ENCODE measurements around the gene LEPROT.
"Not testable (repeated sequence)": the region's sequence is repeated elsewhere in the genome, so short reads cannot be mapped to it uniquely, and the experiment has no call there.

The LEPROT gene

GRCh38 chr1:65440322-65440900, 19.9 kb downstream of the LEPROT start:
- Mint-ChIP-seq H3K4me3 (no peak overlapping the region), H3K36me3 (ENCODE audit: low read depth) (no peaks in the 10 kb centered on the region), H3K27ac (no peak overlapping the region), H3K9me3 (no peaks in the 10 kb centered on the region), H3K27me3 (no peaks in the 10 kb centered on the region), H3K4me1 (no peaks in the 10 kb centered on the region)
- DNase-seq (no peak), ATAC-seq (no peak)

- no peaks in the 10 kb centered on the region for H3K9me3 Mint-ChIP-seq
- ATAC-seq (no peak), DNase-seq (no peak)
- H3K27me3 Mint-ChIP-seq: no peaks in the 10 kb centered on the region
- no peaks in the 10 kb centered on the region for H3K4me1 Mint-ChIP-seq
- H3K27ac Mint-ChIP-seq: no peak overlapping the region
- no peak overlapping the region for H3K4me3 Mint-ChIP-seq
- no peaks in the 10 kb centered on the region for H3K36me3 Mint-ChIP-seq (ENCODE audit: low read depth)
Measured at GRCh38 chr1:65440915-65441314, 20.4 kb downstream of the LEPROT start.

- H3K4me1 Mint-ChIP-seq: no peaks in the 10 kb centered on the region
- no peak overlapping the region for H3K27ac Mint-ChIP-seq
- H3K9me3 Mint-ChIP-seq: no peaks in the 10 kb centered on the region
- no peaks in the 10 kb centered on the region for H3K27me3 Mint-ChIP-seq
- no peak overlapping the region for H3K4me3 Mint-ChIP-seq
- no peak for DNase-seq
- H3K36me3 Mint-ChIP-seq (ENCODE audit: low read depth): no peaks in the 10 kb centered on the region
- ATAC-seq: no peak
Measured at GRCh38 chr1:65441464-65441863, 21.0 kb downstream of the LEPROT start.

DNA sequence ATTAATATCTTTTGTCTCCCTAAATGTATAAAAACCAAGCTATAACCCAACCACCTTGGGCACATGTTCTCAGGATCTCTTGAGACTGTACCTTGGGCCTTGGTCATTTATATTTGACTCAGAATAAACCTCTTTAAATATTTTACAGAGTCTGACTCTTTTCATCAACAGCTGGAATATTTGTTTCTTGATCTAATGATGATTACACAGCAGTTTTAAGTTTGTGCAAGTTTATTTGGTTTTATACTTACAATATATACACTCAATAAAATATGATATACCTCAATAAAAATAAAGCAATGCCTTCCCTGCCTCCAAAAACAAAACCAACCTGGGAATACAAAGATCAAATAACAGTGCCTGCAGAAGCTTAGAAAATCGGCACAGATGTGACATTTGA, 22.0 kb downstream of the LEPROT start:
- Mint-ChIP-seq H3K4me3 (no peak overlapping the region), H3K36me3 (ENCODE audit: low read depth) (no peaks in the 10 kb centered on the region), H3K27me3 (no peaks in the 10 kb centered on the region), H3K27ac (no peak overlapping the region), H3K4me1 (no peaks in the 10 kb centered on the region), H3K9me3 (no peaks in the 10 kb centered on the region)
- ATAC-seq (no peak), DNase-seq (no peak)

GRCh38 chr1:65443647-65444046, 23.2 kb downstream of the LEPROT start:
- ATAC-seq (no peak), DNase-seq (no peak)
- Mint-ChIP-seq H3K4me1 (no peaks in the 10 kb centered on the region), H3K36me3 (ENCODE audit: low read depth) (no peaks in the 10 kb centered on the region), H3K9me3 (no peaks in the 10 kb centered on the region), H3K27me3 (no peaks in the 10 kb centered on the region), H3K4me3 (no peak overlapping the region), H3K27ac (no peak overlapping the region)

DNA sequence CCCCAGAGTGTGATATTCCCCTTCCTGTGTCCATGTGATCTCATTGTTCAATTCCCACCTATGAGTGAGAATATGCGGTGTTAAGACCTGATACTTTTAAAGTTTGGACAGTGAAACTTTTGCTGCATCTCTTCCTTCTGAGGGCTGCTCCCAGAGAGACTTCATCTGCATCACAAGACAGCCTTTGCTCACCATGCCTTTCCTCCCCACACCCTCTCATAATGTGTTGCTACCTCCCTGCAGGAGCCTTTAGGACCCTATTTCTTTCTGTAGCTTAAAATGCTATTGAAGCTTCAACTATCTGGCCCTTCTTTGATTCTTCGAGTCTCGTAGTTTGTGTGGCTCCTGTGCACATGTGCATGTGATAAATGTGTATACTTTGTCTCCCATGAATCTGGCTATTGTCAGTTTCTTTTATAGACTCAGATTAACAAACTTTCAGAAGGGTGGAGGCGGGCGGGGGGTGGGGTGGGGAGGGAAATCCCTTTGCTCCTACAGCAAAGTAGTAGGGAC, 23.7 kb downstream of the LEPROT start:
- H3K27ac Mint-ChIP-seq: no peak overlapping the region

GRCh38 chr1:65445837-65446236, 25.4 kb downstream of the LEPROT start:
- H3K9me3 Mint-ChIP-seq: no peaks in the 10 kb centered on the region
- H3K4me3 Mint-ChIP-seq: no peak overlapping the region
- ATAC-seq (no peak), DNase-seq (no peak)
- no peaks in the 10 kb centered on the region for H3K4me1 Mint-ChIP-seq
- H3K36me3 Mint-ChIP-seq (ENCODE audit: low read depth): no peaks in the 10 kb centered on the region
- no peaks in the 10 kb centered on the region for H3K27me3 Mint-ChIP-seq
- no peak overlapping the region for H3K27ac Mint-ChIP-seq

More for the DNA sequence above, 23.7 kb downstream of the LEPROT start:
- Mint-ChIP-seq H3K4me3 (no peak overlapping the region), H3K4me1 (no peaks in the 10 kb centered on the region), H3K9me3 (no peaks in the 10 kb centered on the region), H3K36me3 (ENCODE audit: low read depth) (no peaks in the 10 kb centered on the region), H3K27me3 (no peaks in the 10 kb centered on the region)
- DNase-seq: no peak
- no peak for ATAC-seq

GRCh38 chr1:65449214-65449823, 28.9 kb downstream of the LEPROT start:
- Mint-ChIP-seq H3K27ac (no peak overlapping the region), H3K4me1 (no peaks in the 10 kb centered on the region), H3K4me3 (no peak overlapping the region), H3K36me3 (ENCODE audit: low read depth) (no peaks in the 10 kb centered on the region), H3K27me3 (no peaks in the 10 kb centered on the region), H3K9me3 (no peaks in the 10 kb centered on the region)
- ATAC-seq (no peak), DNase-seq (no peak)

- not testable (repeated sequence) for H3K4me3 Mint-ChIP-seq; ATAC-seq; H3K27me3 Mint-ChIP-seq; DNase-seq; H3K36me3 Mint-ChIP-seq (ENCODE audit: low read depth); H3K27ac Mint-ChIP-seq
- Mint-ChIP-seq H3K9me3 (peaks cover 15% of the 10 kb centered on the region), H3K4me1 (peaks cover 10% of the 10 kb centered on the region)
Measured at GRCh38 chr1:65455678-65456077, 35.2 kb downstream of the LEPROT start.

DNA sequence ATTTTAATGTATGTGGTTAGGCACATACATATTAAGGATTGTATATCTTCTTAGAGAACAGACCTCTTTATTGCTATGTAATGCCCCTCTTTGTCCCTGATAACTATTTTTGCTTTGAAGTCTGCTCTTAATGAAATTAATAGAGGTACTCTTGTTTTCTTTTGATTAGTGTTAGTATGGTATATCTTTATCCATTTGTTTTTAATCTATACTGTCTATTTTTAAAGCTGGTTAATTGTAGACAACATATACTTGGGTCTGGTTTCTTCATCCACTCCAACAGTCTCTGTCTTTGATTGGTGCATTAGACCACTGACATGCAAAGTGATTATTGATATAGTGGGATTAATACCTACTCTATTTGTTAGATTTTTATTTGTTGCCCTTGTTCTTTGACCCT, 36.0 kb downstream of the LEPROT start:
- Mint-ChIP-seq H3K36me3 (ENCODE audit: low read depth) (peaks cover 4% of the 10 kb centered on the region), H3K4me1 (peaks cover 10% of the 10 kb centered on the region), H3K27me3 (no peaks in the 10 kb centered on the region), H3K9me3 (peaks cover 15% of the 10 kb centered on the region), H3K27ac (no peak overlapping the region), H3K4me3 (no peak overlapping the region)
- DNase-seq (no peak), ATAC-seq (no peak)

DNA sequence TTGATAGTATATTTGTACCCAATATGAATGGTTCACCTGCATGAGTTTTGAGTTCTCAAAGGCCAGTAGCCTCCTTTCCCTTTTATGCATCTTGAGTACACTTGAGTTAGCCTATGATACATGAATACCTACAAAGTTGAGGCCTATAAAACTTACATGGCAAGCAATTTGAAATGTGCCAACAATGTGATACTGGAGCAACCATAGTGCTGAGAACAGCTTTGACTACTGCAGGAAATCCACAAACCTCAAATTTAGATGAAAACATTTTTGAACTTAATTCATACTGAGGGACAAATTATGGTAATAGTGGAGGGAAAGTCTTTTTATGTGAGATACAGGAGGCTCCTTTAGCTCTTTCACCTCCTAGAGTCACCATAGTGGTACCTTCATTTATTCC, 37.4 kb downstream of the LEPROT start:
- H3K4me3 Mint-ChIP-seq: no peak overlapping the region
- no peaks in the 10 kb centered on the region for H3K27me3 Mint-ChIP-seq

DNA sequence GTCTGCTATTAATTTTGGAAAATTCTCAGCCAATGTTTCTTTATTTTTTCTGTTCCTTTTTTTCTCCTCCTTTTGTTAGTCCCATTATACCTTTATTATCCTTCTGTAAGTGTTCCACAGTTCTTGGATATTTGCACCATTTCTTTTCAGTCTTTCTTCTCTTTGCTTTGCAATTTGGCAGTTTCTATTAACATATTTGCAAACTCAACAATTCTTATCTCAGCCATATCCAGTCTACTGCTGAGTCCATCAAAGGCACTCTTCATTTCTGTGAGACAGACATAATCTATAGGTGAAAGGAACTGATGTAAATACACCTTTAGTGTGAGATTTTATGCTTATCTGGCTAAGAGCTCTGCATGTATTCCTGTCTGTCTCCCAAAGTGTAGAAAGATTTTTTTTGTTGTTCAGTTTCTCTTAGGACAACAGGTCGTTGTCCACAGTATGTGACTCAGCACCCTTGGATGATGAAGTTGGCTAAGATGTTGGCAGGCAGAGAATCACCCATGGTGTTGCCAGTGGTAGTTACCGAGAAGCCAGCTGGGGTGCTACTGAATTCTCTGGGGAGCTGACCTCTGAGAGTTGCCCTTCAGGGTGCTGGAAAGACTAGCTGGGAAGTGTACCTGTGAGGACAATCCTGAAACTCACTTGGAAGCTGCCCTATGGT, 38.4 kb downstream of the LEPROT start:
- H3K9me3 Mint-ChIP-seq: peaks cover 19% of the 10 kb centered on the region
- no peak overlapping the region for H3K4me3 Mint-ChIP-seq
- ATAC-seq (no peak), DNase-seq (no peak)
- H3K4me1 Mint-ChIP-seq: peaks cover 10% of the 10 kb centered on the region
- peaks cover 4% of the 10 kb centered on the region for H3K36me3 Mint-ChIP-seq (ENCODE audit: low read depth)
- no peaks in the 10 kb centered on the region for H3K27me3 Mint-ChIP-seq
- no peak overlapping the region for H3K27ac Mint-ChIP-seq

More for the DNA sequence above, 37.4 kb downstream of the LEPROT start:
- DNase-seq: no peak
- no peak for ATAC-seq
- Mint-ChIP-seq H3K36me3 (ENCODE audit: low read depth) (peaks cover 4% of the 10 kb centered on the region), H3K27ac (no peak overlapping the region), H3K9me3 (peaks cover 15% of the 10 kb centered on the region), H3K4me1 (peaks cover 10% of the 10 kb centered on the region)

GRCh38 chr1:65459397-65459768, 38.9 kb downstream of the LEPROT start:
- Mint-ChIP-seq H3K27me3 (no peaks in the 10 kb centered on the region), H3K4me1 (peaks cover 10% of the 10 kb centered on the region), H3K9me3 (peaks cover 20% of the 10 kb centered on the region), H3K27ac (no peak overlapping the region), H3K4me3 (no peak overlapping the region), H3K36me3 (ENCODE audit: low read depth) (peaks cover 4% of the 10 kb centered on the region)
- DNase-seq: no peak
- ATAC-seq: no peak

DNA sequence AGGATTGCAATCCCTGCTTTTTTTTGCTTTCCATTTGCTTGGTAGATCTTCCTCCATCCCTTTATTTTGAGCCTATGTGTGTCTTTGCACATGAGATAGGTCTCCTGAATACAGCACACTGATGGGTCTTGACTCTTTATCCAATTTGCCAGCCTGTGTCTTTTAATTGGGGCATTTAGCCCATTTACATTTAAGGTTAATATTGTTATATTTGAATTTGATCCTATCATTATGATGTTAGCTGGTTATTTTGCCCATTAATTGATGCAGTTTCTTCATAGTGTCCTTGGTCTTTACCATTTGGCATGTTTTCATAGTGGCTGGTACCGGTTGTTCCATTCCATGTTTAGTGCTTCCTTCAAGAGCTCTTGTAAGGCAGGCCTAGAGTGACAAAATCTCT, 45.4 kb downstream of the LEPROT start:
- H3K27ac Mint-ChIP-seq; ATAC-seq; H3K4me3 Mint-ChIP-seq; H3K36me3 Mint-ChIP-seq (ENCODE audit: low read depth); H3K27me3 Mint-ChIP-seq; H3K4me1 Mint-ChIP-seq; DNase-seq: not testable (repeated sequence)
- H3K9me3 Mint-ChIP-seq: peaks cover 14% of the 10 kb centered on the region

DNA sequence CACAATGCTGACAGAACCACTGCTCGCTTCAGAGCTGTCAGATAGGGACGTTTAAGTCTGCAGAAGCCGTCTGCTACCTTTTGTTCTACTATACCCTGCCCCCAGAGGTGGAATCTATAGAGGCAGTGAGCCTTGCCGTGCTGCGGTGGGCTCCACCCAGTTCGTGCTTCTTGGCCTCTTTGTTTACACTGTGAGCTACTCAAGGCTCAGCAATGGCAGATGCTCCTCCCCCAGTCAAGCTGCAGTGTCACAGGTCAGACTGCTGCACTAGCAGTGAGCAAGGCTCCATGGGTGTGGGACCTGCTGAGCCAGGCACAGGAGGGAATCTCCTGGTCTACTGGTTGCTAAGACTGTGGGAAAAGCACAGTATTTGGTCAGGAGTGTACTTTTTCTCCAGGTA, 47.1 kb downstream of the LEPROT start:
- ATAC-seq: no peak

More for the DNA sequence above, 47.1 kb downstream of the LEPROT start:
- Mint-ChIP-seq H3K4me1 (no peaks in the 10 kb centered on the region), H3K4me3 (no peak overlapping the region), H3K36me3 (ENCODE audit: low read depth) (peaks cover 4% of the 10 kb centered on the region), H3K9me3 (peaks cover 14% of the 10 kb centered on the region), H3K27ac (no peak overlapping the region), H3K27me3 (no peaks in the 10 kb centered on the region)
- DNase-seq: no peak

All from activated naive CD8-positive, alpha-beta T cell treated with anti-CD3 and anti-CD28 coated beads, Interleukin-2, amount 50 U/mL, for 24 hours (primary cell).